Left lung (tissue), 10 donors: ENCODE measurements around the gene GATA6. TPM values are rescaled to one million over a fixed set of nuclear protein-coding genes. Genes with fewer than 3 reads are reported as not detected.
A peak's percentile ranks its signal among the peaks of the same experiment; 100 is the strongest.

Source experiments
- ATAC-seq: fragments of 200-7000 bp; cut with Tn5 transposase; one replicate; pipeline ENCODE4 v1.9.1; 2020; ENCODE audit warnings: moderate library complexity
- DNase-seq, 4 donors: peaks; one replicate each; pipeline ENCODE4 v3.0.0-alpha.2; 2013 to 2020
- H3K27ac ChIP-seq, 2 donors: fragments of 200-600 bp; sonication (generic) in 1 of 2; one replicate each; pipeline versions ENCODE4 v1.5.0 to v1.8.0; 2020 to 2021
- H3K27me3 ChIP-seq, 2 donors: fragments of 200-600 bp; sonication (generic) in 1 of 2; one replicate each; pipeline versions ENCODE4 v1.5.0 to v1.8.0; 2020 to 2021
- H3K36me3 ChIP-seq, 2 donors: fragments of 200-600 bp; sonication (generic) in 1 of 2; one replicate each; pipeline versions ENCODE4 v1.5.0 to v1.8.0; 2020 to 2021
- H3K4me1 ChIP-seq, 2 donors: fragments of 200-600 bp; one replicate each; pipeline ENCODE4 v1.8.0; 2021
- H3K4me3 ChIP-seq, 2 donors: fragments of 200-600 bp; sonication (generic) in 1 of 2; one replicate each; pipeline versions ENCODE4 v1.5.0 to v1.8.0; 2020 to 2021; ENCODE audit warnings: mild to moderate bottlenecking in 1 of 2
- H3K9me3 ChIP-seq, 2 donors: fragments of 200-600 bp; sonication (generic) in 1 of 2; one replicate each; pipeline versions ENCODE4 v1.5.0 to v1.8.0; 2020 to 2021
- CTCF ChIP-seq, 2 donors: fragments of 200-600 bp; sonication (generic) in 1 of 2; IDR thresholded peaks; one replicate each; pipeline versions ENCODE4 v1.5.0 to v1.8.0; 2021; ENCODE audit warnings: antibody characterized with exemption in 2 of 2
- intact Hi-C, 2 donors: fragments of 100-400 bp; cut with DNase I; formaldehyde crosslinking; loops; one replicate each; pipeline versions ENCODE4 v1.11.2 to v1.14.2; 2022
- polyA plus RNA-seq, 6 donors: library from polyadenylated mRNA; unstranded; fragments of 120-200 nt; gene quantifications; one replicate each; pipeline ENCODE4 v1.2.1, GENCODE V29; 2013; ENCODE audit not compliant: insufficient read length in 6 of 6
- total RNA-seq, 2 donors: library from RNA; stranded (reverse); fragmentation: NEBNext Ultra II Directional; extraction: Animal tissue kit (Norgen Biotek cat#: 25700); gene quantifications; one replicate each; pipeline ENCODE4 v1.2.1, GENCODE V29; 2021
- donor health status: DM: no; HTN: yes; CAD: no.
- donor health status: DM: no; HTN: no; CAD: no.

The GATA6 gene
- total and polyA plus RNA-seq, 8 donors: 20.6 to 71.3 (median 56.8) TPM

GRCh38 chr18:22210311-22210754, 40.9 kb downstream of the GATA6 start:
- DNase-seq (no peak), ATAC-seq (no peak)
- H3K4me1 ChIP-seq: peaks cover 7 to 9% of the 10 kb centered on the region in 2 donors
- H3K9me3 ChIP-seq: no peaks in the 10 kb centered on the region
- H3K27me3 ChIP-seq: no peaks in the 10 kb centered on the region
- no peak overlapping the region for H3K27ac ChIP-seq
- no peak overlapping the region for H3K4me3 ChIP-seq
- no peak for TF ChIP-seq CTCF (IDR thresholded peaks at IDR 0.05)
- no peaks in the 10 kb centered on the region for H3K36me3 ChIP-seq
- intact Hi-C loops: no loop called here

DNA sequence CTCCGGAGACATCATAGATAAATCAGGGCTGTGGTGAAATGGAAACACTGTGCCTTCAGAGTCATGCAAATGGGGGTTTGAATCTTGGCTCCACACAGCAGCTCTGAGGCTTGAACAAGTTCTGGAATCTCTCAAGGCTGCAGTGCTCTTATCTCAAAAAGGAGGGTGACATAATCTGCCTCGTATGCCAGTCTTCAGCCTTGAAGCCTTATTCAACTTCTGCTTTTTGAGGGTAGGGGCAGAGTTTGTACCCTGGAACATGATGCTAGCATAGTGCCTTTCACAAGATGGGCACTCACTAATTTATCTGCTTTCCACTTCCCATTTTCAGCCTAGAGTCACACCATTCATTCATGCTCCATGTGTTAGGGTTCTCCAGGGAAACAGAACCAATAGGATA, 42.3 kb downstream of the GATA6 start:
- H3K27me3 ChIP-seq: no peaks in the 10 kb centered on the region
- H3K36me3 ChIP-seq: no peaks in the 10 kb centered on the region
- peak; percentile 43 for ATAC-seq
- H3K4me1 ChIP-seq: peaks cover 7 to 9% of the 10 kb centered on the region in 2 donors
- H3K9me3 ChIP-seq: no peaks in the 10 kb centered on the region
- intact Hi-C loops: no loop called here
- H3K4me3 ChIP-seq: no peak overlapping the region
- no peak for DNase-seq
- TF ChIP-seq CTCF (IDR thresholded peaks at IDR 0.05): no peak
- no peak overlapping the region for H3K27ac ChIP-seq

GRCh38 chr18:22213333-22213973, 44.1 kb downstream of the GATA6 start:
- Histone ChIP-seq H3K4me3 (no peak overlapping the region), H3K27ac (no peak overlapping the region), H3K9me3 (no peaks in the 10 kb centered on the region), H3K4me1 (peaks cover 2 to 9% of the 10 kb centered on the region in 2 donors), H3K36me3 (no peaks in the 10 kb centered on the region), H3K27me3 (no peaks in the 10 kb centered on the region)
- no peak for TF ChIP-seq CTCF (IDR thresholded peaks at IDR 0.05)
- DNase-seq (peak in 1 of 4 donors; percentile 57), ATAC-seq (peak; percentile 57)
- intact Hi-C loops: no loop called here

DNA sequence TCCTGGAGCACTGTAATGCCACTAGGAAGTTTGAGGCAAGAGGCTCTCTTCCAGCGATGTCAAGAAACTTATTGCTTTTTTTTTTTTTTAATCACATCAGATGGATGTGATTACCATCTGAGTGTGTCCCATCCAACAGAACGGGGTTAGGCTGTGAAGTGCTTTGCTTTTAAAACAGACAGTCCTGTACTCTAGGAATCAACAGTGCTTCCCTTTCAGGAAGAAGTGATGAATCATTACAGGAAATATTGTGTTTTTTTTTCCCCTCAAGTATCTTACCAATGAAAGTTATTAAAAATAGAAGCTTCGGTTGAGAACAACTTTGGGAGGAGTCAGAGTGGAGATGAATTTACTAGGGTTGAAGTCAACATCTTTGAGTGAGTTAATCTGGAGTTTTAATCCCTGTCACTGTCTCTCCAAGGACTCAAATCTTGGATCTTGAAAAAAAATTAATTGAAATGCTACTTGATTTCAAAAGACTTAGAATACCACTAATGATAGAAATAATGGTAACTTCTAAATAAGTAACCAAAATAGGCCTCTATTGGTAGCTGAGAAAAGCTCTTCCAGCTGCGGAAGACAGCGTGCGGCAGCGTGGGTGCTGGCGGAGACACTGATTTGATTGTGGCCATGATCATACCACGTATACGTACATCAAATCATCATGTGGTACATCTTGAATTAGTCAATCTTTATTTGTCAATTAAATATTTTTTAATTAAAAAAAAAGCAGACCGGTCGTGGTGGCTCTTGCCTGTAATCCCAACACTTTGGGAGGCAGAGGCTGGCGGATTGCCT, 45.5 kb downstream of the GATA6 start:
- intact Hi-C loops: no loop called here
- Histone ChIP-seq H3K36me3 (no peaks in the 10 kb centered on the region), H3K27ac (no peak overlapping the region), H3K4me3 (no peak overlapping the region), H3K27me3 (no peaks in the 10 kb centered on the region), H3K4me1 (peaks cover 2 to 9% of the 10 kb centered on the region in 2 donors), H3K9me3 (no peaks in the 10 kb centered on the region)
- TF ChIP-seq CTCF (IDR thresholded peaks at IDR 0.05): no peak
- ATAC-seq (peak; percentile 48), DNase-seq (no peak)

DNA sequence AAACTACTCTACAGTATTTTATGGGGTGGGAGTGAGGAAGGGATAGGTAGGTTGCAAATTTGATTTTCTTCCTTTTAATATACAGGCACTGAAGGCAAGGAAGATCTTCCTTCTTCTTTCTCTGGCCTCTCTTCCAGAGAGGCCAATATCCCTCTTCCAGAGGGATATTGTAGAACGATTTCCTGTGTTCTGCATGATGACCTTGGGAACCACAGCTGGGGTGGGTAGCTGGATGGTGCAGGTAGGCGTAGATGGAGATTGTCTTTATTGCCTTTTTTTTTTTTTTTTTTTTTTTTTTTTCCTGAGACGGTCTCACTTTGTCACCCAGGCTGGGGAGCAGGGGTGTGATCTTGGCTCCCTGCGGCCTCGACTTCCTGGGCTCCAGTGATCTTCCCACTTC, 49.4 kb downstream of the GATA6 start:
- Histone ChIP-seq H3K27me3 (no peaks in the 10 kb centered on the region), H3K4me3 (no peak overlapping the region), H3K36me3 (no peaks in the 10 kb centered on the region), H3K27ac (no peak overlapping the region), H3K9me3 (no peaks in the 10 kb centered on the region), H3K4me1 (peaks cover 2 to 6% of the 10 kb centered on the region in 2 donors)
- intact Hi-C loops: no loop called here
- DNase-seq (no peak), ATAC-seq (no peak)
- TF ChIP-seq CTCF (IDR thresholded peaks at IDR 0.05): no peak
